HCT116 (cell line): ENCODE data around the gene ACP6. TPM values are rescaled to one million over a fixed set of nuclear protein-coding genes. Genes with fewer than 3 reads are reported as not detected.

ENCODE experiments used
- ATAC-seq: fragments of 200-7000 bp; cut with Tn5 transposase; 2 replicates; pipeline ENCODE4 v1.9.1; 2020; ENCODE audit warnings: mild to moderate bottlenecking, moderate library complexity
- BruUV-seq: library from RNA; stranded (reverse); fragments of 400-500 nt; replicated peaks from 2 replicates; lab custom pipeline; 2021; lab: Mats Ljungman, UMichigan
- CTCF ChIA-PET: fragments of 300-600 bp; sonication (Branson Sonifier 250); formaldehyde crosslinking; loops from one replicate; lab custom pipeline; 2021; ENCODE audit warnings: antibody characterized with exemption; lab: Charles Lee
- POLR2A ChIA-PET: fragments of 300-600, 350-600 bp; sonication (Branson Sonifier 250); formaldehyde crosslinking; loops from one replicate; lab custom pipeline; 2021; ENCODE audit warnings: antibody characterized with exemption; lab: Charles Lee
- RAD21 ChIA-PET, 2 experiments: fragments of 300-600 bp; sonication (Branson Sonifier 250); formaldehyde crosslinking; loops; one replicate each; lab custom pipeline; 2023; ENCODE audit warnings: low total read pairs in 2 of 2; ENCODE audit not compliant: uncharacterized antibody in 2 of 2, unreplicated experiment in 2 of 2, low non-redundant PET in 1 of 2; lab: Charles Lee
- DNase-seq: peaks from one replicate; pipeline ENCODE4 v3.0.0-alpha.2; 2010; ENCODE audit warnings: low read depth, low spot score
- H2AFZ ChIP-seq: fragments of 200-600 bp; shearing (Covaris generic), sonication (generic); 2 replicates; pipeline ENCODE4 v1.6.1; 2017; ENCODE audit warnings: low read depth, mixed run types, mixed read lengths, antibody characterized with exemption, low read length; ENCODE audit not compliant: poor library complexity, severe bottlenecking
- H3K27ac ChIP-seq: 2 replicates; pipeline ENCODE4 v1.5.1; 2012; ENCODE audit warnings: low read depth, low read length
- H3K27me3 ChIP-seq: fragments of 200-600 bp; sonication (generic); 2 replicates; pipeline ENCODE4 v1.6.1; 2016; ENCODE audit warnings: mixed run types, low read length, mixed read lengths; ENCODE audit not compliant: insufficient read depth
- H3K36me3 ChIP-seq, 2 experiments: fragments of 200-500 bp in 1 of 2; fragments of 200-600 bp in 1 of 2; sonication (Bioruptor generic) in 1 of 2; sonication (generic) in 1 of 2; 2 replicates each; pipeline versions ENCODE4 v1.5.1 to v1.6.1; 2014 to 2016; ENCODE audit warnings: low read length in 2 of 2, inconsistent platforms in 1 of 2, mixed read lengths in 1 of 2, mixed run types in 1 of 2; ENCODE audit not compliant: insufficient read depth in 2 of 2, control insufficient read depth in 1 of 2
- H3K4me1 ChIP-seq, 2 experiments: fragments of 200-600 bp in 1 of 2; sonication (generic) in 1 of 2; 2 replicates each; pipeline versions ENCODE4 v1.5.1 to v1.6.1; 2012 to 2017; ENCODE audit warnings: low read length in 2 of 2, inconsistent platforms in 1 of 2, mild to moderate bottlenecking in 1 of 2, mixed read lengths in 1 of 2, mixed run types in 1 of 2, moderate library complexity in 1 of 2; ENCODE audit not compliant: insufficient read depth in 2 of 2, control insufficient read depth in 1 of 2
- H3K4me2 ChIP-seq: fragments of 200-600 bp; sonication (generic); 2 replicates; pipeline ENCODE4 v1.6.1; 2017; ENCODE audit warnings: mixed run types, low read length, mixed read lengths
- H3K4me3 ChIP-seq, 2 experiments: fragments of 200-600 bp in 1 of 2; sonication (generic) in 1 of 2; replicated peaks in 1 of 2; 2 replicates each; pipeline ENCODE4 v1.5.1; 2011 to 2016; ENCODE audit warnings: low read length in 2 of 2, control low read depth in 1 of 2, low read depth in 1 of 2, mild to moderate bottlenecking in 1 of 2, mixed read lengths in 1 of 2, mixed run types in 1 of 2
- H3K79me2 ChIP-seq: fragments of 200-600 bp; sonication (generic); 2 replicates; pipeline ENCODE4 v1.6.1; 2017; ENCODE audit warnings: mild to moderate bottlenecking, mixed run types, low read length, moderate library complexity, mixed read lengths; ENCODE audit not compliant: insufficient read depth
- H3K9ac ChIP-seq: fragments of 200-600 bp; sonication (generic); 2 replicates; pipeline ENCODE4 v1.6.1; 2016; ENCODE audit warnings: low read length, mixed read lengths
- H3K9me2 ChIP-seq: fragments of 200-600 bp; sonication (generic), shearing (Covaris generic); 2 replicates; pipeline ENCODE4 v1.6.1; 2017; ENCODE audit warnings: mixed run types, mild to moderate bottlenecking, moderate library complexity; ENCODE audit not compliant: insufficient read depth
- H3K9me3 ChIP-seq, 2 experiments: fragments of 200-500 bp in 1 of 2; fragments of 200-600 bp in 1 of 2; sonication (Bioruptor generic) in 1 of 2; sonication (generic) in 1 of 2; 2 replicates each; pipeline ENCODE4 v1.6.1; 2014 to 2017; ENCODE audit warnings: low read length in 2 of 2, mixed read lengths in 2 of 2, inconsistent platforms in 1 of 2, low read depth in 1 of 2, mild to moderate bottlenecking in 1 of 2, mixed run types in 1 of 2, moderate library complexity in 1 of 2; ENCODE audit not compliant: control insufficient read depth in 1 of 2, insufficient read depth in 1 of 2
- H4K20me1 ChIP-seq: fragments of 200-600 bp; sonication (generic), shearing (Covaris generic); 2 replicates; pipeline ENCODE4 v1.6.1; 2017; ENCODE audit warnings: mixed run types, mild to moderate bottlenecking, moderate library complexity; ENCODE audit not compliant: insufficient read depth
- CBX3 ChIP-seq: IDR thresholded peaks from 2 replicates; pipeline ENCODE4 v1.6.1; 2012; ENCODE audit warnings: low read depth
- EGR1 ChIP-seq: IDR thresholded peaks from 2 replicates; pipeline ENCODE4 v1.6.1; 2012; ENCODE audit warnings: low read depth
- EZH2 ChIP-seq: fragments of 200-600 bp; sonication (generic); IDR thresholded peaks from 2 replicates; pipeline ENCODE4 v1.6.1; 2017; ENCODE audit warnings: antibody characterized with exemption, mixed run types
- EZH2phosphoT487 ChIP-seq: fragments of 200-600 bp; IDR thresholded peaks from 2 replicates; pipeline ENCODE4 v1.6.1; 2018; ENCODE audit warnings: antibody characterized with exemption, borderline replicate concordance
- FOSL1 ChIP-seq: IDR thresholded peaks from 2 replicates; pipeline ENCODE4 v1.6.1; 2012; ENCODE audit warnings: low read depth
- JUND ChIP-seq: IDR thresholded peaks from 2 replicates; pipeline ENCODE4 v1.6.1; 2012
- POLR2A ChIP-seq: IDR thresholded peaks from 2 replicates; pipeline ENCODE4 v1.7.0; 2011; ENCODE audit warnings: borderline replicate concordance; ENCODE audit not compliant: insufficient read depth, insufficient read length; ENCODE audit errors: extremely low read depth
- POLR2AphosphoS5 ChIP-seq: IDR thresholded peaks from 2 replicates; pipeline ENCODE4 v1.6.1; 2011; ENCODE audit warnings: mild to moderate bottlenecking, low read depth, low read length, moderate library complexity
- RAD21 ChIP-seq: IDR thresholded peaks from 2 replicates; pipeline ENCODE4 v1.6.1; 2012; ENCODE audit warnings: low read depth, mild to moderate bottlenecking
- SIN3A ChIP-seq: IDR thresholded peaks from 2 replicates; pipeline ENCODE4 v1.6.1; 2012; ENCODE audit warnings: low read depth
- SP1 ChIP-seq: IDR thresholded peaks from 2 replicates; pipeline ENCODE4 v1.6.1; 2012; ENCODE audit warnings: low read depth
- SRF ChIP-seq: IDR thresholded peaks from 2 replicates; pipeline ENCODE4 v1.6.1; 2012; ENCODE audit warnings: low read depth
- TCF7L2 ChIP-seq: IDR thresholded peaks from 2 replicates; pipeline ENCODE4 v1.7.0; 2011; ENCODE audit warnings: borderline replicate concordance, inconsistent platforms; ENCODE audit not compliant: insufficient read depth, insufficient read length; ENCODE audit errors: extremely low read depth
- YY1 ChIP-seq: IDR thresholded peaks from 2 replicates; pipeline ENCODE4 v1.6.1; 2011; ENCODE audit warnings: low read length, low read depth, moderate library complexity, mild to moderate bottlenecking; ENCODE audit not compliant: insufficient replicate concordance; ENCODE audit errors: extremely low read depth
- ZBTB33 ChIP-seq: IDR thresholded peaks from 2 replicates; pipeline ENCODE4 v1.6.1; 2011; ENCODE audit warnings: mild to moderate bottlenecking, low read length, moderate library complexity; ENCODE audit not compliant: insufficient replicate concordance; ENCODE audit errors: extremely low read depth
- ZFX ChIP-seq: fragments of 450-650 bp; IDR thresholded peaks from 2 replicates; pipeline ENCODE4 v1.6.1; 2017
- intact Hi-C: fragments of 100-400 bp; cut with micrococcal nuclease; formaldehyde crosslinking; loops from 2 replicates; pipeline ENCODE4 v1.10.0; 2022
- total RNA-seq: library from RNA; stranded (reverse); gene quantifications from one replicate; pipeline ENCODE4 v1.2.1, GENCODE V29; 2021; ENCODE audit not compliant: unreplicated experiment
- TF ChIP-seq, protein P1 (sequence below): IDR thresholded peaks from 2 replicates; pipeline ENCODE4 v1.6.1; 2012; ENCODE audit warnings: low read depth
- TF ChIP-seq, protein P2 (sequence below): IDR thresholded peaks from 2 replicates; pipeline ENCODE4 v1.6.1; 2012
- TF ChIP-seq, protein P3 (sequence below): IDR thresholded peaks from 2 replicates; pipeline ENCODE4 v1.6.1; 2012

Gene ACP6
- total RNA-seq, 1 experiment from 2014 or later: 26.4 TPM

DNA sequence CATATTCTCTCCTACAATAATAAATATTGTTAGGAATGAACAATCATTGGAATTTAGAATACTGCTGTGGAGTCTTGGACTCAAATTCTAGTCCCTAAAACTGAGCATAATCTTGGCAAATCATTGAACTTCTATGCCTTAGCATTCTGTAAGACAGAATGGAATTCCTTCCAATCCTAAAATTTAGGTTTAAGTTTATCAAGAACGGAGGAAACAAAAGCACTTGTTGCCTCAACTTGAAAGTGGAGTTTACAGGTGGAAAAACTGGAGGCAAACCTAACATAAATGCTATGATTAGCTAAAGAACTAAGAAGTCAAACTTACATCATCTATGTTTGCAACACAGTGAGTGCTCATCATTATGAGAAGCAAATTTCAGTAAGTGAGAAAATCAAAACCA is 73.3 kb downstream of the ACP6 start:
- H3K9me2 ChIP-seq: no peaks in the 10 kb centered on the region
- H3K9ac ChIP-seq: no peak overlapping the region
- H4K20me1 ChIP-seq: no peaks in the 10 kb centered on the region
- DNase-seq (no peak), ATAC-seq (no peak)
- POLR2A ChIA-PET: no interaction called here
- intact Hi-C loops: no loop called here
- BruUV-seq: no TSS peak
- no peaks in the 10 kb centered on the region for H3K36me3 ChIP-seq
- peaks cover 13% of the 10 kb centered on the region for H3K79me2 ChIP-seq
- RAD21 ChIA-PET: no interaction called here
- H2AFZ ChIP-seq: no peak overlapping the region
- no peak overlapping the region for H3K27ac ChIP-seq
- H3K27me3 ChIP-seq: no peaks in the 10 kb centered on the region
- peaks cover 3 to 18% of the 10 kb centered on the region in 2 experiments; a peak in 3 of 4 replicates for H3K4me1 ChIP-seq
- no peaks in the 10 kb centered on the region for H3K9me3 ChIP-seq
- H3K4me3 ChIP-seq: no peak overlapping the region
- TF ChIP-seq POLR2A (no peak), YY1 (no peak), ZFX (no peak), TCF7L2 (no peak), JUND (no peak), SP1 (no peak), POLR2AphosphoS5 (no peak), FOSL1 (no peak), ZBTB33 (no peak), CBX3 (no peak), RAD21 (no peak), SIN3A (no peak), EGR1 (no peak), EZH2 (no peak), EZH2phosphoT487 (no peak), SRF (no peak)
- TF ChIP-seq, protein P1, sequence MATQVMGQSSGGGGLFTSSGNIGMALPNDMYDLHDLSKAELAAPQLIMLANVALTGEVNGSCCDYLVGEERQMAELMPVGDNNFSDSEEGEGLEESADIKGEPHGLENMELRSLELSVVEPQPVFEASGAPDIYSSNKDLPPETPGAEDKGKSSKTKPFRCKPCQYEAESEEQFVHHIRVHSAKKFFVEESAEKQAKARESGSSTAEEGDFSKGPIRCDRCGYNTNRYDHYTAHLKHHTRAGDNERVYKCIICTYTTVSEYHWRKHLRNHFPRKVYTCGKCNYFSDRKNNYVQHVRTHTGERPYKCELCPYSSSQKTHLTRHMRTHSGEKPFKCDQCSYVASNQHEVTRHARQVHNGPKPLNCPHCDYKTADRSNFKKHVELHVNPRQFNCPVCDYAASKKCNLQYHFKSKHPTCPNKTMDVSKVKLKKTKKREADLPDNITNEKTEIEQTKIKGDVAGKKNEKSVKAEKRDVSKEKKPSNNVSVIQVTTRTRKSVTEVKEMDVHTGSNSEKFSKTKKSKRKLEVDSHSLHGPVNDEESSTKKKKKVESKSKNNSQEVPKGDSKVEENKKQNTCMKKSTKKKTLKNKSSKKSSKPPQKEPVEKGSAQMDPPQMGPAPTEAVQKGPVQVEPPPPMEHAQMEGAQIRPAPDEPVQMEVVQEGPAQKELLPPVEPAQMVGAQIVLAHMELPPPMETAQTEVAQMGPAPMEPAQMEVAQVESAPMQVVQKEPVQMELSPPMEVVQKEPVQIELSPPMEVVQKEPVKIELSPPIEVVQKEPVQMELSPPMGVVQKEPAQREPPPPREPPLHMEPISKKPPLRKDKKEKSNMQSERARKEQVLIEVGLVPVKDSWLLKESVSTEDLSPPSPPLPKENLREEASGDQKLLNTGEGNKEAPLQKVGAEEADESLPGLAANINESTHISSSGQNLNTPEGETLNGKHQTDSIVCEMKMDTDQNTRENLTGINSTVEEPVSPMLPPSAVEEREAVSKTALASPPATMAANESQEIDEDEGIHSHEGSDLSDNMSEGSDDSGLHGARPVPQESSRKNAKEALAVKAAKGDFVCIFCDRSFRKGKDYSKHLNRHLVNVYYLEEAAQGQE: no peak
- TF ChIP-seq, protein P2, sequence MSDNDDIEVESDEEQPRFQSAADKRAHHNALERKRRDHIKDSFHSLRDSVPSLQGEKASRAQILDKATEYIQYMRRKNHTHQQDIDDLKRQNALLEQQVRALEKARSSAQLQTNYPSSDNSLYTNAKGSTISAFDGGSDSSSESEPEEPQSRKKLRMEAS: no peak
- TF ChIP-seq, protein P3, sequence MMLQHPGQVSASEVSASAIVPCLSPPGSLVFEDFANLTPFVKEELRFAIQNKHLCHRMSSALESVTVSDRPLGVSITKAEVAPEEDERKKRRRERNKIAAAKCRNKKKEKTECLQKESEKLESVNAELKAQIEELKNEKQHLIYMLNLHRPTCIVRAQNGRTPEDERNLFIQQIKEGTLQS: no peak
- no peak overlapping the region for H3K4me2 ChIP-seq
- CTCF ChIA-PET: no interaction called here
